Hippocampal formation (tissue), 2 donors: Measurements from ENCODE around the gene ZNF782.
"Not testable (repeated sequence)": the region's sequence is repeated elsewhere in the genome, so short reads cannot be mapped to it uniquely, and the experiment has no call there.

Experiments used
- DNase-seq, 2 donors: peaks; one replicate each; lab custom pipeline; 2025; lab: John Stamatoyannopoulos, UW

Gene ZNF782

GRCh38 chr9:96854651-96855273 lies 448 bp upstream of the ZNF782 start:
- no peak for DNase-seq

- no peak for DNase-seq
Measured at GRCh38 chr9:96852676-96853075, 1.6 kb downstream of the ZNF782 start.

DNA sequence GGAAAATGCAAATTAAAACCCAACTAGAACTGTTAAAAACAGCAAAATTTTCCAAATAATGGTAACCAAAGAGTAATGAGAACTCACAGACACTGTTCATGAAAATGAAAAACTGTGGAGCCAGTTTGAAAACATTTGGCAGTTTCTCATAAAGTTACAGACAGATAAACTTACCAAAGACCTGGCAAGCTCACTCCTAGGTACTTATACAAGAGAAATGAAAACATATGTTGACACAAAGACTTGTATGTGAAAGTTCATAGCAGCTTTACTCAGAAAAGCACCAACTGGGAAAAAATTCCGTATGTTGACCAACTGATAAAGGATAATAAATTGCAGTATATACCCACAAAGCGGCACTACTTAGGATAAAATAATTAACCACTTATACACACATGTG lies 10.3 kb downstream of the ZNF782 start:
- DNase-seq: no peak

- DNase-seq: no peak
Measured at GRCh38 chr9:96818533-96818932, 35.8 kb downstream of the ZNF782 start.

DNA sequence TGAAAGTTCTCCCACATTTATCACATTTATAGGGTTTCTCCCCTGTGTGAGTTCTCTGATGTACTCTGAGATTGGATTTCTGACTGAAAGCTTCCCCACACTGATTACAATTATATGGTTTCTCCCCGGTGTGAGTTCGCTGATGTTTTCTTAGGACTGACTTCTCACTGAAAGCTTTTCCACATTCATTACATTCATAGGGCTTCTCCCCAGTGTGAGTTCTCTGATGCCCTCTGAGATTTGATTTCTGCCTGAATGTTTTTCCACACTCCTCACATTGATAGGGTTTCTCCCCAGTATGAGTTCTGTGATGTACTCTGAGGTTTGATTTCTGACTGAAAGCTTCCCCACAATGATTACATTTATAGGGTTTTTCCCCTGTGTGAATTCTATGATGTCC lies 36.3 kb downstream of the ZNF782 start:
- no peak for DNase-seq

DNA sequence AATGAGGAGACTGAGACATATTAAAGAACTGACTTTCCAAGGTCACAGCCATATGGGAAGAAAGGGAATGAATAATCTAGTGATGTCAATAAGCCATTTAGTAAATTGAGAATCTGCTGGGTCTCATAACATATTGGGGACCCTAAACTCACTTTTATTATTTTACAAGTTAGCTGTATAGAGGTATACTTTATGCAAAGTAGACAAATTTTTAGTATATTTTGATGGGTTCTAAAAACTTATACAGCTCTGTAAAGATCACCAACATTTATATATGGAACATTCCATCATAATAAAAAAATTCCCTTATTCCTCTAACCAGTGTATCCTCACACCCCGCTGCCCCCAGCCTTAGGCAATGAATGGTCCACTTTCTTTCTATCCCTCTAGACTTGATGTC lies 40.7 kb downstream of the ZNF782 start:
- no peak for DNase-seq

- not testable (repeated sequence) for DNase-seq
Measured at GRCh38 chr9:96798959-96799358, 55.4 kb downstream of the ZNF782 start.

DNA sequence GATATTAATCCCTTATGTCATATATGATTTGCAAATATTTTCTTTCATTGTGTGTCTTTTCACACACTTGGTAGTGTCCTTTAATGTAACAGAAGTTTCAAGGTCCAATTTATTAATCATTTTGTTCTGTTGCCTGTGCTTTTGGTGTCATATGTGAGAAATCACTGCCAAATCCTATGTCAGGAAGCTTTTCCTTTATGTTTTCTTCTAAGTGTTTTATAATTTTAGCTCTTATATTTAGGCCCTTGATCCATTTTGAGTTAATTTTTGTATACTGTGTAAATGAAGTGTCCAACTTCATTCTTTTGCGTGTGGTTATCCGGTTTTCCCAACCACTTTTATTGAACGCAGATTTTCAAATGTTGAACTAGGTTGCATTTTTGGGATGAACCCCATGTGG lies 70.3 kb downstream of the ZNF782 start:
- DNase-seq: no peak

GRCh38 chr9:96782235-96782634 lies 72.1 kb downstream of the ZNF782 start:
- no peak for DNase-seq

DNA sequence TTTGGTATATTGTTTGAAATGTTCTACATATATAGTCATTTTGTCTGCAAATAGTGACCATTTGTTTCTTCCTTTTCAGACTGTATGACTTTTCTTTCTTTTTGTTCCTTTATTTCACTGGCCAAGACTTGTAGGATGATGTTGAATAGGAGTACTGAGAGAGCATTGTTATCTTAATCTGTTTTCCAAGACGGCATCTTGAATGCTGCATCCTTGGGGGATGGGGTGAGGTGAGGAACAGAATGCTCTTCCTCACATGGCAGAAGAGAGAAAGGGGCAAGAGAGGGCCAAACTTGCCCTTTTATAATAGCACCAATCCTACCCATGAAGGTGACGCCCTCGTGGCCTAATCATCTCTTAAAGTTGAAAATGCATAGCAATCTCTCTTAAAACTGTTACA lies 72.8 kb downstream of the ZNF782 start:
- no peak for DNase-seq

- DNase-seq: no peak
Measured at GRCh38 chr9:96779089-96779488, 75.2 kb downstream of the ZNF782 start.

GRCh38 chr9:96777426-96777864 lies 76.9 kb downstream of the ZNF782 start:
- DNase-seq: no peak

- no peak for DNase-seq
Measured at GRCh38 chr9:96771124-96771523, 83.2 kb downstream of the ZNF782 start.

DNA sequence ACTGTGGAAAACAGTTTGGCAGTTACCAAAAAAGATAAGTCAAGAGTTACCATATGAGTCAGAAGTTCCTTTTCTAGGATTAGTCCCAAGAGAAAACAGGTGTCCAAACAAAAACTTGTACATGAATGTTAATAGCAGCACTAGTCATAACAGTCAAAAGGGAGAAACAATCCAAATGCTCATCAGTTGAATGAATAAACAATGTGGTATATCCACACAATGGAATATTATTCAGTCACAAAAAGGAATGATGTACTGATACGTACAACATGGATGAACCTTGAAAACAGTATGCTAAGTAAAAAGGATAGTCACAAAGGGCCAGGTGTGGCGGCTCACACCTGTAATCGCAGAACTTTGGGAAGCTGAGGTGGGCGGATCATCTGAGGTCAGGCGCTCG lies 84.3 kb downstream of the ZNF782 start:
- DNase-seq: no peak
